Hematopoietic multipotent progenitor cell treated with erythropoietin and hydrocortisone succinate and interleukin-3 and kit ligand, for 17 days (in vitro differentiated cells): ENCODE measurements around the gene AGO1.

ENCODE experiments used
- DNase-seq: peaks from one replicate; pipeline ENCODE4 v3.0.0-alpha.2; 2015; ENCODE audit warnings: low spot score

AGO1 gene

GRCh38 chr1:35980090-35980489 is 97.1 kb downstream of the AGO1 start:
- DNase-seq: no peak
